GM21526 (cell line): ENCODE results near the gene ZNF488.

Experiments
- ATAC-seq: cut with Tn5 transposase; IDR thresholded peaks from one replicate; pipeline ENCODE4 v1.9.1; 2021; ENCODE audit warnings: moderate library complexity; ENCODE audit not compliant: unreplicated experiment, low FRiP score

ZNF488 gene

GRCh38 chr10:47351899-47352815 is 31.9 kb downstream of the ZNF488 start:
- ATAC-seq, result no peak

GRCh38 chr10:47350671-47351640 is 33.1 kb downstream of the ZNF488 start:
- ATAC-seq, result no peak

- no peak for ATAC-seq
These were observed 34.1 kb downstream of the ZNF488 start for GRCh38 chr10:47349941-47350371.

GRCh38 chr10:47349516-47349915 is 34.6 kb downstream of the ZNF488 start:
- ATAC-seq, result no peak

- ATAC-seq, result no peak
These were observed 35.2 kb downstream of the ZNF488 start for GRCh38 chr10:47348661-47349470.

GRCh38 chr10:47348138-47348651 is 35.9 kb downstream of the ZNF488 start, which contains the start of gene RBP3:
RBP3 (plus strand) TSS chr10:47348363; CDS start chr10:47348485, 122 bp downstream.
- no peak for ATAC-seq

GRCh38 chr10:47347303-47347675 is 36.8 kb downstream of the ZNF488 start:
- no peak for ATAC-seq

GRCh38 chr10:47346581-47347302 is 37.4 kb downstream of the ZNF488 start:
- ATAC-seq, result no peak

- ATAC-seq, result no peak
These were observed 38.9 kb downstream of the ZNF488 start for GRCh38 chr10:47344996-47345870.

GRCh38 chr10:47340608-47341170 is 43.4 kb downstream of the ZNF488 start:
- ATAC-seq, result no peak

GRCh38 chr10:47339759-47340607 is 44.1 kb downstream of the ZNF488 start:
- ATAC-seq, result no peak

- ATAC-seq, result no peak
These were observed 44.8 kb downstream of the ZNF488 start for GRCh38 chr10:47339186-47339735.

GRCh38 chr10:47337310-47337709 is 46.8 kb downstream of the ZNF488 start:
- ATAC-seq, result no peak

GRCh38 chr10:47336387-47337134 is 47.5 kb downstream of the ZNF488 start:
- ATAC-seq, result no peak

- no peak for ATAC-seq
These were observed 48.2 kb downstream of the ZNF488 start for GRCh38 chr10:47335906-47336305.
